ENCODE measurements around the gene NFYC. TPM values are rescaled to one million over a fixed set of nuclear protein-coding genes. Genes with fewer than 3 reads are reported as not detected.

NFYC gene
- total RNA-seq, 4 donors from 2014 or later = 39.9 to 43.3 (median 41.8) TPM

DNA sequence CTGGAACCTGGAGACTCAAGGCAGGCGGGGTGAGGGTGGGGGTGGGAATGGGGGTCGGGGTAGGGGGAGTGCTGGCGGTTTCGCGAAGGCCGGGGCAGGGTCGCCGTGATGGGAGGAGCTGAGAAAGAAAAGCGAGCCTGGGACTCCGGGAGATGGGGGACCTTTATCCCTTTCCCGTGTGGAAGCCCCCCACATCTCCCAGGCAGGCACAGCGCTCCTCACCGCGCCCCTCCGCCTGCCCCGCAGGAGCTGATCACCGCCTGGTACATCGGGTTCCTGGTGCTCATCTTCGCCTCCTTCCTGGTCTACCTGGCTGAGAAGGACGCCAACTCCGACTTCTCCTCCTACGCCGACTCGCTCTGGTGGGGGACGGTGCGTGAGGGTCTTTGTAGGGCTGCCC lies 127.6 kb downstream of the NFYC start:
- H3K4me3 ChIP-seq = peak overlapping the region in 1 of 4 donors; percentile 46
- no peak for DNase-seq
- 61 to 93% methylated on average over 3 to 21 of the region's 26 CpGs for WGBS, 2 donors

DNA sequence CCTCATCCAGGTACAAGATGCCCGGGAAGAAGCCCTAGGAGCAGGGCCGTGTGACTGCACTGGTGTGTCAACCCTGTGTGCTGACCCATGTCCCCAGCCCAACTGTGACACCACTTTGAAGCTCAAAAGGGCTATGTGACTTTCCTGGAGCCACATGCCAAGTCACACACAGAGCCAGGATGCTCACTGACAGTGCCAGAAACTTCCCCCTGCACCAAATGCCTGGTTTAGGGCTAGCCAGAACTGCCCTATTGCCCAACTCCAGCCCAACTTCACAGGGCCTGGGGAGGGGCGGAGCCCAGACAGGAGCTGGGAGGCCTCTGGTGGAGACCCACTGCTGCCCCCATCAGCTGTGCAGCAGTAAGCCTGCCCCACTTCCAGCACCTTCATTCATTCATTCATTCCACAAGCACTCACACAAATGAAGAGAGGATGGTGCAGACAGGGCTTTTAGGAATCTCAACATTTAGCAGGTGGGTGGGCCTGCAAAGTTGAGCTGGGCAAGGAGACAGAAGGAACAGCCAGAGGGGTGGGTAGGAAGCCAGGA lies 128.8 kb downstream of the NFYC start:
- intact Hi-C loops (cut with DNase I) = no loop called here
- DNase-seq = no peak
- TF ChIP-seq CTCF (IDR thresholded peaks at IDR 0.05) (no peak), POLR2A (IDR thresholded peaks at IDR 0.05) (no peak)
- H3K9me3 ChIP-seq = no peaks in the 10 kb centered on the region
- H3K4me1 ChIP-seq = peaks cover 9 to 38% (median 10%) of the 10 kb centered on the region in 3 donors
- no peaks in the 10 kb centered on the region for H3K36me3 ChIP-seq
- no peak overlapping the region for H3K4me3 ChIP-seq
- 86 to 100% methylated on average over 1 of the region's 3 CpGs for WGBS, 2 donors
- peak overlapping the region in 1 of 4 donors; percentile 13 for H3K27ac ChIP-seq
- H3K27me3 ChIP-seq = peaks cover 0 to 8% (median 0%) of the 10 kb centered on the region in 4 donors

More for the DNA sequence above, 127.6 kb downstream of the NFYC start:
- intact Hi-C loops (cut with DNase I) = no loop called here
- no peaks in the 10 kb centered on the region for H3K36me3 ChIP-seq
- TF ChIP-seq POLR2A (IDR thresholded peaks at IDR 0.05) (no peak), CTCF (IDR thresholded peaks at IDR 0.05) (no peak)
- H3K27me3 ChIP-seq = peaks cover 0 to 8% (median 0%) of the 10 kb centered on the region in 4 donors
- H3K9me3 ChIP-seq = no peaks in the 10 kb centered on the region
- peaks cover 6 to 29% (median 9%) of the 10 kb centered on the region in 3 donors for H3K4me1 ChIP-seq
- H3K27ac ChIP-seq = no peak overlapping the region

Small RNA genes within 50 kb of the gene (small RNA-seq; reads per million reads assigned to genes)
- gene MIR30C1 (8.6 to 11.3 (median 9.8) reads per million in 4 donors), gene MIR30E (589 to 1,103 (median 794) reads per million in 4 donors), gene RN7SL326P (0 to 0.14 (median 0.07) reads per million in 4 donors)

Other genes with a start within 250 kb of the NFYC start
- 1 to 10 TPM in 1 of 4 donors, under 1 TPM in 3; 0.57 to 1.6 (median 0.70) TPM for gene ZFP69B, start 241.2 kb upstream of the NFYC start, total RNA-seq
- gene ZFP69, start 214.4 kb upstream of the NFYC start, total RNA-seq = 1 to 10 TPM; 2.6 to 3.7 (median 3.6) TPM
- 1 to 10 TPM; 4.9 to 7.1 (median 5.7) TPM for gene EXO5, start 182.9 kb upstream of the NFYC start, total RNA-seq
- gene ZNF684, start 160.1 kb upstream of the NFYC start, total RNA-seq = 1 to 10 TPM in 3 of 4 donors, under 1 TPM in 1; 0.27 to 3.1 (median 1.6) TPM
- 1 to 10 TPM; 1.0 to 2.5 (median 1.5) TPM for gene RIMS3, start 26.0 kb upstream of the NFYC start, total RNA-seq
- gene KCNQ4, start 92.1 kb downstream of the NFYC start, total RNA-seq = 1 to 10 TPM in 1 of 4 donors, under 1 TPM in 3; 0.50 to 2.1 (median 0.81) TPM
- 10 to 100 TPM; 12.2 to 40.6 (median 22.1) TPM for gene CITED4, start 170.7 kb downstream of the NFYC start, total RNA-seq